Sigmoid colon (tissue), 7 donors: Measurements from ENCODE around the gene IL7R. TPM values are rescaled to one million over a fixed set of nuclear protein-coding genes. Genes with fewer than 3 reads are reported as not detected.

Source experiments
- DNase-seq: peaks from one replicate; pipeline ENCODE4 v3.0.0-alpha.2; 2019
- H3K27ac ChIP-seq, 4 donors: fragments of 200-600 bp; sonication (generic); one replicate each; pipeline ENCODE4 v1.5.1; 2016 to 2019; ENCODE audit warnings: mild to moderate bottlenecking in 1 of 4
- H3K27me3 ChIP-seq, 3 donors: fragments of 200-600 bp; sonication (generic); one replicate each; pipeline ENCODE4 v1.5.1; 2019; ENCODE audit warnings: mild to moderate bottlenecking in 1 of 3
- H3K36me3 ChIP-seq, 4 donors: fragments of 200-600 bp; sonication (generic); one replicate each; pipeline ENCODE4 v1.5.1; 2016 to 2019
- H3K4me1 ChIP-seq, 4 donors: fragments of 200-600 bp; sonication (generic); one replicate each; pipeline ENCODE4 v1.5.1; 2017 to 2019
- H3K4me3 ChIP-seq, 4 donors: fragments of 200-600 bp; sonication (generic); one replicate each; pipeline ENCODE4 v1.5.1; 2017 to 2019; ENCODE audit warnings: mild to moderate bottlenecking in 2 of 4, moderate library complexity in 1 of 4
- H3K9me3 ChIP-seq, 4 donors: fragments of 200-600 bp in 3 of 4; sonication (generic) in 3 of 4; one replicate each; pipeline versions ENCODE4 v1.5.1 to v1.6.1; 2013 to 2019
- EP300 ChIP-seq, 4 donors: sonication (generic); formaldehyde crosslinking; IDR thresholded peaks; one replicate each; pipeline ENCODE4 v1.6.1; 2017; ENCODE audit warnings: antibody characterized with exemption in 4 of 4
- POLR2A ChIP-seq, 2 donors: fragments of 450-650 bp; IDR thresholded peaks; one replicate each; pipeline ENCODE4 v1.6.1; 2016; ENCODE audit warnings: antibody characterized with exemption in 2 of 2, mild to moderate bottlenecking in 2 of 2, moderate library complexity in 2 of 2
- POLR2AphosphoS5 ChIP-seq, 4 donors: sonication (generic); formaldehyde crosslinking; IDR thresholded peaks; one replicate each; pipeline ENCODE4 v1.6.1; 2017; ENCODE audit warnings: antibody characterized with exemption in 4 of 4
- WGBS, 2 donors: extraction: QIAGEN DNeasy Blood & Tissue Kit; methylation state at CpG; one replicate each; pipeline ENCODE4 v1.1.7; 2013; 5-methylcytosine and 5-hydroxymethylcytosine counted together
- intact Hi-C: fragments of 100-400 bp; cut with DNase I; formaldehyde crosslinking; loops from one replicate; pipeline ENCODE4 v1.15.1; 2023
- polyA plus RNA-seq, 3 donors: library from polyadenylated mRNA; stranded (reverse); fragments of 200-250 nt; gene quantifications; one replicate each; pipeline ENCODE4 v1.2.3, GENCODE V29; 2013
- total RNA-seq, 4 donors: library from RNA; depleted of rRNA; stranded (reverse); fragments of >200 nt; gene quantifications; one replicate each; pipeline ENCODE4 v1.1.0, GENCODE V29; 2016
- TF ChIP-seq, protein P1 (sequence below), 4 experiments: fragments of 450-650 bp in 3 of 4; fragments of 200-600 bp in 1 of 4; IDR thresholded peaks; one replicate each; pipeline ENCODE4 v1.5.1; 2016 to 2019; ENCODE audit warnings: antibody characterized with exemption in 4 of 4, mild to moderate bottlenecking in 3 of 4, moderate library complexity in 2 of 4
- donor health status: healthy with polysubstance abuse.
- donor health status: Bipolar disorder and iron deficiency.
- donor health status: healthy.

The IL7R gene
- total and polyA plus RNA-seq, 7 donors = 1.4 to 65.8 (median 3.1) TPM

- Histone ChIP-seq H3K9me3 (no peaks in the 10 kb centered on the region), H3K36me3 (no peaks in the 10 kb centered on the region), H3K27me3 (no peaks in the 10 kb centered on the region), H3K4me1 (no peaks in the 10 kb centered on the region), H3K4me3 (no peak overlapping the region), H3K27ac (no peak overlapping the region)
- intact Hi-C loops = no loop called here
- 87 to 91% methylated on average over 4 of the region's 4 CpGs for WGBS, 2 donors
- TF ChIP-seq EP300 (IDR thresholded peaks at IDR 0.05) (no peak), POLR2AphosphoS5 (IDR thresholded peaks at IDR 0.05) (no peak), POLR2A (IDR thresholded peaks at IDR 0.05) (no peak)
- TF ChIP-seq, protein P1, sequence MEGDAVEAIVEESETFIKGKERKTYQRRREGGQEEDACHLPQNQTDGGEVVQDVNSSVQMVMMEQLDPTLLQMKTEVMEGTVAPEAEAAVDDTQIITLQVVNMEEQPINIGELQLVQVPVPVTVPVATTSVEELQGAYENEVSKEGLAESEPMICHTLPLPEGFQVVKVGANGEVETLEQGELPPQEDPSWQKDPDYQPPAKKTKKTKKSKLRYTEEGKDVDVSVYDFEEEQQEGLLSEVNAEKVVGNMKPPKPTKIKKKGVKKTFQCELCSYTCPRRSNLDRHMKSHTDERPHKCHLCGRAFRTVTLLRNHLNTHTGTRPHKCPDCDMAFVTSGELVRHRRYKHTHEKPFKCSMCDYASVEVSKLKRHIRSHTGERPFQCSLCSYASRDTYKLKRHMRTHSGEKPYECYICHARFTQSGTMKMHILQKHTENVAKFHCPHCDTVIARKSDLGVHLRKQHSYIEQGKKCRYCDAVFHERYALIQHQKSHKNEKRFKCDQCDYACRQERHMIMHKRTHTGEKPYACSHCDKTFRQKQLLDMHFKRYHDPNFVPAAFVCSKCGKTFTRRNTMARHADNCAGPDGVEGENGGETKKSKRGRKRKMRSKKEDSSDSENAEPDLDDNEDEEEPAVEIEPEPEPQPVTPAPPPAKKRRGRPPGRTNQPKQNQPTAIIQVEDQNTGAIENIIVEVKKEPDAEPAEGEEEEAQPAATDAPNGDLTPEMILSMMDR (IDR thresholded peaks at IDR 0.05) = no peak
- DNase-seq = no peak
These were observed 28.6 kb upstream of the IL7R start for GRCh38 chr5:35828082-35828598.

DNA sequence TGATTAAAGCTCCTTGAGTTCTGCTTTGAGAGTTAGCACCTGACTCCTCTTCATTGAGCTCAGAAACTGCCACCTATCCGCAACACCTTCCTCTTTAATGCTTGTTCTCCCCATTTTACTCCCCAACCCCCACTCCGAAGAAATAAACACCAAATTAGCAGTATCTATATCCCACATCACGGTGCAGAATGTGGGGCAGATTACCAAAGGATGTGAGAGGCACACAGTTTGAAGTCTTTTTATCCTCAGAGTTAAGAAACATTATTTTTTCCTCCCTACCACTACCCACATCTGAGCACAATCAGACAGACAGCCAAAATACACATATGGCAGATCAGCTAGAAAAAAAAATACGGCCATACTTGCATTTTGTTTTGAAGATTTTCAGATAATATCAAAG lies 26.1 kb upstream of the IL7R start:
- H3K4me1 ChIP-seq = no peaks in the 10 kb centered on the region
- TF ChIP-seq POLR2A (IDR thresholded peaks at IDR 0.05) (no peak), EP300 (IDR thresholded peaks at IDR 0.05) (no peak), POLR2AphosphoS5 (IDR thresholded peaks at IDR 0.05) (no peak)
- TF ChIP-seq, protein P1 (IDR thresholded peaks at IDR 0.05) = no peak
- H3K36me3 ChIP-seq = no peaks in the 10 kb centered on the region
- no peaks in the 10 kb centered on the region for H3K27me3 ChIP-seq
- H3K27ac ChIP-seq = no peak overlapping the region
- intact Hi-C loops = no loop called here
- H3K4me3 ChIP-seq = no peak overlapping the region
- H3K9me3 ChIP-seq = no peaks in the 10 kb centered on the region
- no peak for DNase-seq
- 66 to 73% methylated on average over 4 of the region's 4 CpGs for WGBS, 2 donors

- Histone ChIP-seq H3K4me1 (no peaks in the 10 kb centered on the region), H3K27ac (no peak overlapping the region), H3K27me3 (no peaks in the 10 kb centered on the region), H3K9me3 (no peaks in the 10 kb centered on the region), H3K4me3 (no peak overlapping the region), H3K36me3 (no peaks in the 10 kb centered on the region)
- intact Hi-C loops = no loop called here
- TF ChIP-seq, protein P1 (IDR thresholded peaks at IDR 0.05) = no peak
- TF ChIP-seq POLR2A (IDR thresholded peaks at IDR 0.05) = no peak
- TF ChIP-seq POLR2AphosphoS5 (IDR thresholded peaks at IDR 0.05) = no peak
- no peak for TF ChIP-seq EP300 (IDR thresholded peaks at IDR 0.05)
- WGBS, 2 donors = 53 to 70% methylated on average over 2 of the region's 2 CpGs
- DNase-seq = no peak
These were observed 23.9 kb upstream of the IL7R start for GRCh38 chr5:35832762-35833161.

GRCh38 chr5:35833224-35833623 lies 23.5 kb upstream of the IL7R start:
- intact Hi-C loops = no loop called here
- no peaks in the 10 kb centered on the region for H3K36me3 ChIP-seq
- no peak overlapping the region for H3K4me3 ChIP-seq
- H3K27ac ChIP-seq = no peak overlapping the region
- H3K4me1 ChIP-seq = no peaks in the 10 kb centered on the region
- DNase-seq = no peak
- WGBS, 2 donors = 79 to 82% methylated on average over 2 of the region's 2 CpGs
- no peaks in the 10 kb centered on the region for H3K27me3 ChIP-seq
- H3K9me3 ChIP-seq = no peaks in the 10 kb centered on the region
- TF ChIP-seq EP300 (IDR thresholded peaks at IDR 0.05) (no peak), POLR2A (IDR thresholded peaks at IDR 0.05) (no peak), POLR2AphosphoS5 (IDR thresholded peaks at IDR 0.05) (no peak)
- TF ChIP-seq, protein P1 (IDR thresholded peaks at IDR 0.05) = no peak
